HEK293T (cell line): ENCODE results near the gene WTIP.

Experiments used
- CTCF ChIA-PET: fragments of 350-600 bp; formaldehyde crosslinking; extraction: SDS; loops from one replicate; lab custom pipeline; 2021; ENCODE audit warnings: antibody characterized with exemption, inconsistent platforms; lab: Yijun Ruan, JAX
- POLR2A ChIA-PET: fragments of 350-600 bp; formaldehyde crosslinking; extraction: SDS; loops from one replicate; lab custom pipeline; 2020; ENCODE audit warnings: antibody characterized with exemption, inconsistent platforms; lab: Yijun Ruan, JAX
- DNase-seq: peaks from one replicate; pipeline ENCODE4 v3.0.0; 2012; ENCODE audit warnings: mixed read lengths; ENCODE audit errors: extremely low spot score
- ARNT ChIP-seq: fragments of 450-650 bp; IDR thresholded peaks from 2 replicates; pipeline ENCODE4 v1.6.1; 2017; ENCODE audit warnings: mild to moderate bottlenecking
- BHLHE40 ChIP-seq: fragments of 450-650 bp; IDR thresholded peaks from 2 replicates; pipeline ENCODE4 v1.6.1; 2016; ENCODE audit warnings: mild to moderate bottlenecking, moderate library complexity, borderline replicate concordance
- CTBP1 ChIP-seq: fragments of 450-650 bp; IDR thresholded peaks from 2 replicates; pipeline ENCODE4 v1.6.1; 2016; ENCODE audit warnings: borderline replicate concordance
- ELF4 ChIP-seq: fragments of 450-650 bp; IDR thresholded peaks from 2 replicates; pipeline ENCODE4 v1.6.1; 2017; ENCODE audit warnings: antibody characterized with exemption
- FOXA1 ChIP-seq: fragments of 450-650 bp; IDR thresholded peaks from 2 replicates; pipeline ENCODE4 v1.6.1; 2016; ENCODE audit warnings: mild to moderate bottlenecking
- FOXK2 ChIP-seq: fragments of 450-650 bp; IDR thresholded peaks from 2 replicates; pipeline ENCODE4 v1.6.1; 2016; ENCODE audit warnings: mild to moderate bottlenecking
- FOXM1 ChIP-seq: fragments of 450-650 bp; IDR thresholded peaks from 2 replicates; pipeline ENCODE4 v1.6.1; 2017; ENCODE audit warnings: mild to moderate bottlenecking, borderline replicate concordance
- HDGF ChIP-seq: fragments of 450-650 bp; IDR thresholded peaks from 2 replicates; pipeline ENCODE4 v1.6.1; 2017; ENCODE audit warnings: antibody characterized with exemption, borderline replicate concordance
- L3MBTL2 ChIP-seq: fragments of 450-650 bp; conservative IDR thresholded peaks from 2 replicates; pipeline ENCODE4 v1.6.1; 2016; ENCODE audit warnings: mild to moderate bottlenecking
- LEF1 ChIP-seq: fragments of 450-650 bp; IDR thresholded peaks from 2 replicates; pipeline ENCODE4 v1.6.1; 2017; ENCODE audit warnings: mild to moderate bottlenecking, borderline replicate concordance
- NFRKB ChIP-seq: fragments of 450-650 bp; IDR thresholded peaks from 2 replicates; pipeline ENCODE4 v1.6.1; 2016; ENCODE audit warnings: mild to moderate bottlenecking, moderate library complexity
- SP1 ChIP-seq: fragments of 450-650 bp; IDR thresholded peaks from 2 replicates; pipeline ENCODE4 v1.6.1; 2017
- SUZ12 ChIP-seq: fragments of 450-650 bp; IDR thresholded peaks from 2 replicates; pipeline ENCODE4 v1.6.1; 2016; ENCODE audit warnings: mild to moderate bottlenecking
- TARDBP ChIP-seq: fragments of 450-650 bp; IDR thresholded peaks from 2 replicates; pipeline ENCODE4 v1.6.1; 2016
- ZNF384 ChIP-seq: fragments of 450-650 bp; IDR thresholded peaks from 2 replicates; pipeline ENCODE4 v1.6.1; 2016
- TF ChIP-seq, protein P1 (sequence below): fragments of 450-650 bp; IDR thresholded peaks from 2 replicates; pipeline ENCODE4 v1.6.1; 2016

Gene WTIP

GRCh38 chr19:34489175-34489574 is 7.6 kb downstream of the WTIP start:
- DNase-seq = no peak
- no peak for TF ChIP-seq FOXA1
- TF ChIP-seq ELF4 = no peak
- ChIA-PET CTCF (no interaction called here), POLR2A (no interaction called here)

DNA sequence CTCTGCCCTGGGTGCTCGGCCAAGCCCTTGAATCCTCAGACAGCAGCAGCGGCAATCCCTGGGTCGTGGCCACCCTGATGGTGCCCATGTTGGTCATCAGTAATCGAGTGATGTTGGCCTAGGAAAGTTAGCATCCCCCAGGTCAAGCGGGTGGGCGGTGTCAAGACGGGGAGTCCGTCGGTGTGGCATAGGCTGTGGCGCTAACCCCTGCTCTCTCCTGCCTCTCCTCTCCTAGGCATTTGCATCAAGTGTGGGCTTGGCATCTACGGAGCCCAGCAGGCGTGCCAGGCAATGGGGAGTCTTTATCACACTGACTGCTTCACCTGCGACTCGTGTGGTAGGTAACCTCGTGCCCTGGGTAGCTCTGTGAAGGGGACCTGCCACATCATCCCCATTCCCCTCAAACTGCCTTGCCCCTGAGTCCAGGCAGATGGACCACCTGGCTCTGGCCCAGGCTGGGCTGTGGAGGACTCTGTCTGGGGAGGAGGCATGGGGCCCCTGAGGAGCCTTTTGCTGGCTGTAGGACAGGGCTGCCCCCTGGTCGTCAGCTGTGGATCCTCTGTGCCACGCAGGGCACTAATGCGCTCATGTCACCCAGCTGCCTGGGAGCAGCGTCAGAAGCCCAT is 8.7 kb downstream of the WTIP start:
- ChIA-PET POLR2A (no interaction called here), CTCF (interaction anchor here (0.6 kb wide), 1 partner anchor 16 kb away, joined by 3 read pairs; no protein-coding TSS in a partner anchor)
- TF ChIP-seq FOXM1 (no peak), L3MBTL2 (no peak), HDGF (no peak), SUZ12 (no peak), ELF4 (no peak), FOXK2 (no peak), BHLHE40 (no peak), NFRKB (no peak), ZNF384 (no peak), LEF1 (no peak)
- DNase-seq = no peak

DNA sequence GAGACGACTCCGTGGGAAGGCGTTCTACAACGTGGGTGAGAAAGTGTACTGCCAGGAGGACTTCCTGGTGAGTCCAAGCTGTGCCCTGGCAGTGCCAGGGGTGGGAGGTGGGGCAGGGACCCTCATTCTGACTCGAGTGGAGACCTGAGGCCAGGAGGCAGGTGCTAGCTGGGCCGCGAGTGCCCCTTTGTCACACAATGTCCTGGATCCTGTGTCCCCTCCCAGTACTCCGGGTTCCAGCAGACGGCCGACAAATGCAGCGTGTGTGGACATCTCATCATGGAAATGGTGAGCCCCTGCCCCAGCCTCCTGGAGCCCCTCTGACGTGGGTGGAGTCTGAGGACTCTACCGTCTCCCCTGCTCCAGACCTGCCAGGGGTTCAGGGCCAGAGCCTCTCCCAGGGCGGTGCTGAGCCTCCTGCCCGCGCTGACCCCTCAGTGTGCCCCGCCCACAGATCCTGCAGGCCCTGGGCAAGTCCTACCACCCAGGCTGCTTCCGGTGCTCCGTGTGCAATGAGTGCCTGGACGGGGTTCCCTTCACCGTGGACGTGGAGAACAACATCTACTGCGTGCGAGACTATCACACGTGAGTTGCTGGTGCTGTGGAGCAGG is 11.6 kb downstream of the WTIP start:
- ChIA-PET POLR2A (no interaction called here), CTCF (no interaction called here)
- no peak for TF ChIP-seq HDGF
- TF ChIP-seq SP1 = no peak
- no peak for DNase-seq

DNA sequence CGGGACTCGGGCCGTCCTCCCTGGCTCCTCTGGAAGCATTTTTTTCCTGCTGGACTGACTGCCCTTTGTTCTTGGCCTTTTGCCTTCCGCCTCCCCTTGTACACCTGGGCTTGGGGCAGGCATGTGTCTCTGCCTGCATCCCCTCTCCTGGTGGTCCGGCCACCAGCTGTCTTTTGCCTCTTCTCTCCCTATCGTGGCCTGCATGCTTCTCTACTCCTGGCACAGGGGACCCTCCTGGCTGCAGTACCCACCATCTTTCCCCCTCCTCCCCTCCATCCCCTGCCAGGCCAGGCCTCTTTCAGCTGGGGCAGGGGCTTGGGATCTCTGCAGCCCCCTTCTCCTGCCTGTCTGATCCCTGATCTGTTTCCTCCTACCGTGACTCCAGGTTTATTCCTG is 12.1 kb downstream of the WTIP start:
- no peak for TF ChIP-seq CTBP1
- no peak for TF ChIP-seq TARDBP
- no peak for TF ChIP-seq FOXA1
- no peak for TF ChIP-seq BHLHE40
- TF ChIP-seq ELF4 = no peak
- TF ChIP-seq, protein P1, sequence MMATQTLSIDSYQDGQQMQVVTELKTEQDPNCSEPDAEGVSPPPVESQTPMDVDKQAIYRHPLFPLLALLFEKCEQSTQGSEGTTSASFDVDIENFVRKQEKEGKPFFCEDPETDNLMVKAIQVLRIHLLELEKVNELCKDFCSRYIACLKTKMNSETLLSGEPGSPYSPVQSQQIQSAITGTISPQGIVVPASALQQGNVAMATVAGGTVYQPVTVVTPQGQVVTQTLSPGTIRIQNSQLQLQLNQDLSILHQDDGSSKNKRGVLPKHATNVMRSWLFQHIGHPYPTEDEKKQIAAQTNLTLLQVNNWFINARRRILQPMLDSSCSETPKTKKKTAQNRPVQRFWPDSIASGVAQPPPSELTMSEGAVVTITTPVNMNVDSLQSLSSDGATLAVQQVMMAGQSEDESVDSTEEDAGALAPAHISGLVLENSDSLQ = no peak
- TF ChIP-seq ZNF384 = no peak
- no peak for TF ChIP-seq HDGF
- no peak for TF ChIP-seq SUZ12
- no peak for TF ChIP-seq NFRKB
- no peak for TF ChIP-seq ARNT
- no peak for TF ChIP-seq FOXK2
- TF ChIP-seq L3MBTL2 = no peak
- TF ChIP-seq FOXM1 = no peak
- no peak for DNase-seq
- POLR2A ChIA-PET = no interaction called here
- CTCF ChIA-PET = no interaction called here

DNA sequence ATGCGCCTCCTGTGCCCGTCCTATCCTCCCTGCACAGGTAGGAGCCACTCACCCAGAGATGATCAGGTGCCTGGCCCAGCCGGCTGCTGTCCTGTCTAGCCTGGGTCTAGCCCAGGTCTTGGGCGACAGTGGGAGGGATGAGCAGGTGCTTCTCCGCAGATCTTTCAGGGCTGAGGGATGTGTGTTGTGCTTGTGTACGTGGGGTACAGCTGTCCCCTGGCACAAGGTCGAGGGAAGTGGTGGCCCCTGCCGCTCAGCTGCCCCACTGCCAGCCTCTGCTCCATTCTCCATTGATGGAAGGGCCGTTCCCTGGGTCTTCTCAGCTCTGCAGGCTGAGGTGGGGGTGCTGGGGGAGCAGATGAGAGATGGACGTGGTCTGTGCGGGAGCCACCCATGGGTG is 13.0 kb downstream of the WTIP start:
- no peak for DNase-seq
- TF ChIP-seq CTBP1 (no peak), BHLHE40 (no peak), L3MBTL2 (no peak), LEF1 (no peak)
- ChIA-PET CTCF (no interaction called here), POLR2A (no interaction called here)

GRCh38 chr19:34495416-34495815 is 13.9 kb downstream of the WTIP start:
- TF ChIP-seq SUZ12 = no peak
- no peak for TF ChIP-seq ELF4
- no peak for TF ChIP-seq ARNT
- TF ChIP-seq, protein P1 = no peak
- no peak for TF ChIP-seq HDGF
- no peak for TF ChIP-seq TARDBP
- no peak for TF ChIP-seq ZNF384
- TF ChIP-seq FOXA1 = no peak
- no peak for TF ChIP-seq L3MBTL2
- POLR2A ChIA-PET = no interaction called here
- no peak for DNase-seq
- CTCF ChIA-PET = no interaction called here

GRCh38 chr19:34497112-34497805 is 15.7 kb downstream of the WTIP start:
- CTCF ChIA-PET = no interaction called here
- no peak for DNase-seq
- TF ChIP-seq CTBP1 (no peak), LEF1 (no peak), L3MBTL2 (no peak), SUZ12 (no peak), ARNT (no peak), FOXA1 (no peak), TARDBP (no peak), BHLHE40 (no peak), ZNF384 (no peak), NFRKB (no peak), FOXK2 (no peak), ELF4 (no peak), HDGF (no peak), SP1 (no peak), FOXM1 (no peak)
- TF ChIP-seq, protein P1 = no peak
- POLR2A ChIA-PET = no interaction called here
